GM12892 (cell line): Measurements from ENCODE around the gene SYNE3.

Experiments used
- POLR2A ChIP-seq: IDR thresholded peaks from 2 replicates; pipeline ENCODE4 v1.6.1; 2011; ENCODE audit warnings: low read depth, low read length, control low read depth
- POLR2AphosphoS5 ChIP-seq: IDR thresholded peaks from 2 replicates; pipeline ENCODE4 v1.6.1; 2011; ENCODE audit warnings: low read depth, low read length, control low read depth

DNA sequence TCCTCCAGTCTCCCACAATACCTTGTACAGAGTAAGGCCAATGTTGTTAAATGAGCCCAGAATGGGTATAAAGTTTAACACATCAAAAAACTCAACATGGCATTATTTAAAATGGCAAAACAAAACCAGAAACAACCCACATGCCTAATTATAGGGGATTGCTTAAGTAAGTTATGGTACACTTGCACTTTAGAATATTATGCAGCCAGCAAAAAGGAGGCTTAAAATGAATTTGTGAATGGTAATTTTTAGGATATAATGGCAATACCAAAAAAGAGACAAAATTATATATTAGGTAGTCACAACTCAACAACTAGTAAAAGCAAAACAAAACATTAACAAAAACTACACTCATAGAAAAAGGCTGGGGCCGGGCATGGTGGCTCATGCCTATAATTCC is 39.7 kb downstream of the SYNE3 start:
- no peak for TF ChIP-seq POLR2AphosphoS5
- no peak for TF ChIP-seq POLR2A
